Mesenchymal stem cell (in vitro differentiated cells and primary cell): ENCODE results near the gene SLC24A3.
A peak's percentile ranks its signal among the peaks of the same experiment; 100 is the strongest.

Experiments used
- DNase-seq: peaks from one replicate; pipeline ENCODE4 v3.0.0-alpha.2; 2013
- H2AFZ ChIP-seq: one replicate; pipeline ENCODE4 v1.6.1; 2013; ENCODE audit warnings: low read depth, mild to moderate bottlenecking, control low read depth, inconsistent platforms, low read length, moderate library complexity
- H2AK5ac ChIP-seq: 2 replicates; pipeline ENCODE4 v1.6.1; 2013; ENCODE audit warnings: low read length, moderate library complexity, mild to moderate bottlenecking, inconsistent platforms; ENCODE audit not compliant: severe bottlenecking
- H2BK120ac ChIP-seq: one replicate; pipeline ENCODE4 v1.6.1; 2013; ENCODE audit warnings: low read depth, mild to moderate bottlenecking, inconsistent platforms, low read length, moderate library complexity
- H2BK12ac ChIP-seq, 2 experiments: one replicate each; pipeline ENCODE4 v1.6.1; 2013; ENCODE audit warnings: inconsistent platforms in 2 of 2, low read length in 2 of 2, mild to moderate bottlenecking in 2 of 2, moderate library complexity in 2 of 2, control low read depth in 1 of 2
- H2BK15ac ChIP-seq: one replicate; pipeline ENCODE4 v1.6.1; 2013; ENCODE audit warnings: mild to moderate bottlenecking, low read depth, inconsistent platforms; ENCODE audit not compliant: poor library complexity, severe bottlenecking
- H2BK5ac ChIP-seq: 2 replicates; pipeline ENCODE4 v1.6.1; 2013; ENCODE audit warnings: low read depth, mild to moderate bottlenecking, low read length, control low read depth, inconsistent platforms; ENCODE audit not compliant: poor library complexity, severe bottlenecking
- H3K14ac ChIP-seq, 2 experiments: one replicate each; pipeline ENCODE4 v1.6.1; 2013; ENCODE audit warnings: inconsistent platforms in 2 of 2, low read length in 2 of 2, control low read depth in 1 of 2, mild to moderate bottlenecking in 1 of 2, moderate library complexity in 1 of 2
- H3K18ac ChIP-seq, 2 experiments: one replicate each; pipeline ENCODE4 v1.6.1; 2013; ENCODE audit warnings: inconsistent platforms in 2 of 2, low read length in 2 of 2, control low read depth in 1 of 2, low read depth in 1 of 2, mild to moderate bottlenecking in 1 of 2
- H3K23ac ChIP-seq, 2 experiments: one replicate each; pipeline ENCODE4 v1.6.1; 2013; ENCODE audit warnings: inconsistent platforms in 2 of 2, low read length in 2 of 2, mild to moderate bottlenecking in 2 of 2, moderate library complexity in 2 of 2, control low read depth in 1 of 2
- H3K27ac ChIP-seq: 2 replicates; pipeline ENCODE4 v1.5.1; 2013; ENCODE audit warnings: mild to moderate bottlenecking, moderate library complexity, low read length, control low read depth, inconsistent platforms; ENCODE audit not compliant: poor library complexity, severe bottlenecking
- H3K27me3 ChIP-seq, 2 experiments: 2 replicates each; pipeline versions ENCODE4 v1.6.1 to v1.7.0; 2013; ENCODE audit warnings: low read length in 2 of 2, mild to moderate bottlenecking in 2 of 2, moderate library complexity in 2 of 2, control low read depth in 1 of 2, inconsistent platforms in 1 of 2; ENCODE audit not compliant: control insufficient read depth in 1 of 2, insufficient read depth in 1 of 2
- H3K36me3 ChIP-seq, 2 experiments: 2 replicates each; pipeline versions ENCODE4 v1.6.1 to v1.7.0; 2013; ENCODE audit warnings: low read length in 2 of 2, control low read depth in 1 of 2, inconsistent platforms in 1 of 2, low read depth in 1 of 2, mild to moderate bottlenecking in 1 of 2; ENCODE audit not compliant: insufficient read depth in 2 of 2, control insufficient read depth in 1 of 2
- H3K4ac ChIP-seq, 2 experiments: one replicate each; pipeline ENCODE4 v1.6.1; 2013; ENCODE audit warnings: inconsistent platforms in 2 of 2, low read length in 2 of 2, mild to moderate bottlenecking in 2 of 2, moderate library complexity in 2 of 2, control low read depth in 1 of 2, low read depth in 1 of 2
- H3K4me1 ChIP-seq: 2 replicates; pipeline ENCODE4 v1.6.1; 2013; ENCODE audit warnings: low read depth, low read length, control low read depth; ENCODE audit not compliant: control insufficient read depth, insufficient read depth
- H3K4me2 ChIP-seq: 2 replicates; pipeline ENCODE4 v1.6.1; 2013; ENCODE audit warnings: low read length, mild to moderate bottlenecking, inconsistent platforms; ENCODE audit not compliant: poor library complexity, severe bottlenecking
- H3K4me3 ChIP-seq, 2 experiments: 2 replicates each; pipeline versions ENCODE4 v1.5.1 to v1.7.0; 2013; ENCODE audit warnings: low read length in 2 of 2, mild to moderate bottlenecking in 2 of 2, control low read depth in 1 of 2, low read depth in 1 of 2; ENCODE audit not compliant: insufficient read depth in 1 of 2
- H3K79me1 ChIP-seq: replicated peaks from 2 replicates; pipeline ENCODE4 v1.6.1; 2013; ENCODE audit warnings: mild to moderate bottlenecking, control low read depth, low read length, inconsistent platforms; ENCODE audit not compliant: poor library complexity, severe bottlenecking
- H3K9ac ChIP-seq: 2 replicates; pipeline ENCODE4 v1.7.0; 2013; ENCODE audit warnings: mild to moderate bottlenecking, low read length, moderate library complexity
- H3K9me3 ChIP-seq: 2 replicates; pipeline ENCODE4 v1.7.0; 2013; ENCODE audit warnings: mild to moderate bottlenecking, low read length; ENCODE audit not compliant: control insufficient read depth
- H4K8ac ChIP-seq: one replicate; pipeline ENCODE4 v1.6.1; 2013; ENCODE audit warnings: inconsistent platforms, mild to moderate bottlenecking, low read length, moderate library complexity
- H4K91ac ChIP-seq: one replicate; pipeline ENCODE4 v1.6.1; 2013; ENCODE audit warnings: mild to moderate bottlenecking, low read length, inconsistent platforms
- WGBS: methylation state at CpG from one replicate; pipeline ENCODE4 v1.1.7; 2013; ENCODE audit warnings: mixed read lengths; 5-methylcytosine and 5-hydroxymethylcytosine counted together

Gene SLC24A3

DNA sequence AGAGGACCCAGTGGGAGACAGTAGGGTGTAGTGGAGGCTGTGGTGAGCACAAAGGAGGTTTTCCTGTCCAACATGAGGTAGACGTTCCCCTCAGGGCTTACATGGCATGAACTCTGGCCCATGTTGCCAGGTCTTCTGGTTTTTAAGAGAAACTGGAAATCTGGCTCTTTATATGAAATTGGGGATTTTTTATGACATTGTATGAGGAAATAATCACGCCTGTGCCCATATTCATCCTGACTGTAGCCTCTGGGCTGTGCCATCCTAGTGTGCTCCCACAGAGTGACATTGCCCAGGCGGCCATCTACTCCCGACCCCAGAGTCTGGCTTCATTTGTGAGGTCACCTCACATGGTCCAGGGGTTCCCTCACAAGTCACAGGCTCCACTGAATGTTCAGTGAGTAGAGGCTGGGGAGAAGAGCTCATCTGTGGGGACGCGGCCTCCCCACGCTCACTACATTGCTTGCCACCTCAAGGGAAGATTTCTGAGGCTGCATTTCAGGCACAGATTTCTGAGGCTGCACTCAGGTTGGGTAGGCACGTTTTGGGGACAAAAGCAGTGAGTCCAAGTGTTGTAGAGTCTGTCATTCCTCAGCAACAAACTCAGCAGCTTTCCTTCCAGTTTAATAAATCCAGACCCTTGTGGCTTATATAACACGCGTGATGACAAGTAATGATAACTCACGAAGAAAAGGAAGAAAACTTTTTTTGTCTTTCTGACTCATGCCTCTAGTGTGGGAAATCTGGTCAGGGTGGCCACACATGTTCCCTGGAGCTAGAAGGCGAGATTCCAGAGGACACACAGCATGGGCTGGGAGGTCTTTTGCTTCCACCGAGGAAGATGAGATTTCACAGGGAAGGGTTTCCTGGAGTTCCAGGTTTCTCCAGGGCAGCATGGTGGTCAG is 41.7 kb downstream of the SLC24A3 start:
- Histone ChIP-seq H3K23ac (no peak overlapping the region), H3K27ac (no peak overlapping the region), H3K4me3 (no peak overlapping the region), H2BK120ac (no peak overlapping the region), H3K18ac (no peak overlapping the region), H3K4me2 (no peak overlapping the region), H3K14ac (no peak overlapping the region), H2BK12ac (no peak overlapping the region), H2AFZ (no peak overlapping the region), H3K36me3 (no peaks in the 10 kb centered on the region), H4K8ac (no peak overlapping the region), H3K9me3 (no peaks in the 10 kb centered on the region), H2AK5ac (no peak overlapping the region), H3K9ac (peak overlapping the region; percentile 5), H2BK15ac (no peak overlapping the region), H3K79me1 (no peaks in the 10 kb centered on the region), H3K4ac (no peak overlapping the region), H4K91ac (no peak overlapping the region), H3K4me1 (no peaks in the 10 kb centered on the region), H2BK5ac (no peak overlapping the region), H3K27me3 (no peaks in the 10 kb centered on the region)
- DNase-seq: no peak
- 75% methylated on average over 13 of the region's 13 CpGs for WGBS

DNA sequence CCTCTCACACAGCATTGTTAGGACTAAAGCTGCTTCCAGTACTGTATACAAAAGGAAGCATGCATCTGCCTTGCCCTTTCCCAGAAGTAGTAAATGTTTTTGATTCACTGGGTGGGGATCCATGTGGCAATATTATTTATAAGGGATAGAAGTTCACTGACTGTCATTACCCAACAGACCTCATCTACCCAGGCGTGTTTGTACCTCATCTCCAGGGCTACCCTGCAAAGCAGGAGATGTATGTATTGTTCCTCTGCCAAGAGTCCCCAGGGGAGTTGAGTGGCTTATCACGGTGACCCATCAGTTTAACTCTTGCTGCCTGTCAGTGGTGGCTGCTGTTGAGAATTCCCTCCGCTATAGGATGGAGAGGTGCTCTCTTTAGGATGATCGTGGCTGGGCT is 42.5 kb downstream of the SLC24A3 start:
- no peak overlapping the region for H2AFZ ChIP-seq
- no peak overlapping the region for H3K9ac ChIP-seq
- no peak overlapping the region for H4K91ac ChIP-seq
- no peak overlapping the region for H2BK5ac ChIP-seq
- no peak overlapping the region for H2BK12ac ChIP-seq
- no peak overlapping the region for H3K18ac ChIP-seq
- H3K79me1 ChIP-seq: no peaks in the 10 kb centered on the region
- no peak overlapping the region for H3K4ac ChIP-seq
- WGBS: 63% methylated on average over 4 of the region's 4 CpGs
- H2AK5ac ChIP-seq: no peak overlapping the region
- H4K8ac ChIP-seq: no peak overlapping the region
- H3K14ac ChIP-seq: no peak overlapping the region
- no peaks in the 10 kb centered on the region for H3K4me1 ChIP-seq
- H3K23ac ChIP-seq: no peak overlapping the region
- H3K9me3 ChIP-seq: no peaks in the 10 kb centered on the region
- no peaks in the 10 kb centered on the region for H3K36me3 ChIP-seq
- no peak overlapping the region for H3K27ac ChIP-seq
- H2BK120ac ChIP-seq: no peak overlapping the region
- H2BK15ac ChIP-seq: no peak overlapping the region
- DNase-seq: no peak
- no peaks in the 10 kb centered on the region for H3K27me3 ChIP-seq
- no peak overlapping the region for H3K4me3 ChIP-seq
- no peak overlapping the region for H3K4me2 ChIP-seq

DNA sequence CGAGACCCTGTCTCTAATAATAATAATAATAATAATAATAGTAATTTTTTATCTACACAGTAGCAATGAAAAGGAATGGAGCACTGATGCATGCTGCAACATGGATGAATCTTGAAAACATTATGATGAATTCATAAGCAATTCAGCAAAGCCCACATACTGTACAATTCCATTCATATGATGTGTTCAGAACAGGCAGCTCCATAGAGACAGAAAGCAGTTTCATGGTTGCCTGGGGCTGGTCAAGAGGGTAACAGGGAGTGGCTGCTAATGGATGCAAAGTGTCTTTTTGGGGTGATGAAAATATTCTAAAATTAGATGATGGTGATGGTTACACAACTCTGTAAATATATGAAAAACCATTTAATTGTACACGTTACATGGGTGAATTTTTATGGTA is 43.6 kb downstream of the SLC24A3 start:
- no peak overlapping the region for H4K8ac ChIP-seq
- H3K4me1 ChIP-seq: no peaks in the 10 kb centered on the region
- no peaks in the 10 kb centered on the region for H3K79me1 ChIP-seq
- H3K36me3 ChIP-seq: no peaks in the 10 kb centered on the region
- H3K27ac ChIP-seq: no peak overlapping the region
- no peak for DNase-seq
- no peak overlapping the region for H3K18ac ChIP-seq
- no peak overlapping the region for H2BK120ac ChIP-seq
- H3K9ac ChIP-seq: no peak overlapping the region
- no peaks in the 10 kb centered on the region for H3K9me3 ChIP-seq
- H3K4me3 ChIP-seq: no peak overlapping the region
- no peak overlapping the region for H2AFZ ChIP-seq
- H3K23ac ChIP-seq: no peak overlapping the region
- no peak overlapping the region for H4K91ac ChIP-seq
- H2BK5ac ChIP-seq: no peak overlapping the region
- no peak overlapping the region for H2AK5ac ChIP-seq
- no peak overlapping the region for H2BK12ac ChIP-seq
- no peak overlapping the region for H3K4ac ChIP-seq
- no peak overlapping the region for H3K14ac ChIP-seq
- H3K27me3 ChIP-seq: no peaks in the 10 kb centered on the region
- WGBS: 57% methylated on average over 1 of the region's 2 CpGs
- no peak overlapping the region for H2BK15ac ChIP-seq
- H3K4me2 ChIP-seq: no peak overlapping the region

DNA sequence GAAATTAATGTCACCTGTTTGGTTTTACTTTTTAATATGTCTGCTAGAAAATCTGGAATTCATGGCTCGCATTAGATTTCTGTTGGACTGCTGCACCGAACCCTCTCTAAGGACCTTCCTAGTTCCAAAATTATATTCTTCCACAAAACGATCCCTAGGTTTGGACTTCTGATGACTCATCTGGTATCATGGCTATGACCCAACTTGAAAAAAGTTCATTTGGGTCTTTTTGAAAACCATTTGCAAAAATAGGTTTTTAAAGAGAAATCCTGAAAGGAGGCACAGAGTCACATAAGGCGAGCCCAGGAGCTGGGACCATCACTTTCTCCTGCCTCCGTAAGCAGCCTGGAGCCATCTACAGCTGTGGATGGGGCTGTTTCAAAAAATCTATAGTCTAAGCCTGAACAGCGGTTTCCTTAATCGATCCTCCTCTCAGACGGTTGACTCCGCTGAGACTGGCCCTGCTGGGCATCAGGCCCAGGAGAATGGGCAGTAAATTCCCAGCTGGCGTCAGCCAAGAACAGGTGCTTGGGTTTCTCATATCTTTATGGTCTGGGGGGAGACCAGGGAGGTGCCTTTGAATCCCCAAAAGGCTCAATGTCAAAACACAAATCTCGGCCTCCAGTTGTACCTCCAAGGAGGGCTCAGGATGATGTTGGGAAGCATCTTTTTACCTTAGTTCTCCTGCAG is 44.6 kb downstream of the SLC24A3 start:
- H2BK15ac ChIP-seq: no peak overlapping the region
- no peak overlapping the region for H2BK12ac ChIP-seq
- H2BK5ac ChIP-seq: no peak overlapping the region
- no peaks in the 10 kb centered on the region for H3K27me3 ChIP-seq
- H2BK120ac ChIP-seq: no peak overlapping the region
- no peaks in the 10 kb centered on the region for H3K4me1 ChIP-seq
- no peak overlapping the region for H2AFZ ChIP-seq
- no peaks in the 10 kb centered on the region for H3K9me3 ChIP-seq
- no peak overlapping the region for H3K4ac ChIP-seq
- no peaks in the 10 kb centered on the region for H3K36me3 ChIP-seq
- H3K18ac ChIP-seq: no peak overlapping the region
- H3K14ac ChIP-seq: no peak overlapping the region
- no peak overlapping the region for H3K4me2 ChIP-seq
- no peak overlapping the region for H3K27ac ChIP-seq
- no peak overlapping the region for H2AK5ac ChIP-seq
- no peaks in the 10 kb centered on the region for H3K79me1 ChIP-seq
- no peak overlapping the region for H3K4me3 ChIP-seq
- H3K23ac ChIP-seq: no peak overlapping the region
- no peak for DNase-seq
- H4K91ac ChIP-seq: no peak overlapping the region
- H3K9ac ChIP-seq: no peak overlapping the region
- WGBS: 82% methylated on average over 11 of the region's 11 CpGs
- H4K8ac ChIP-seq: no peak overlapping the region
